ENCODE results near the gene EIPR1.

The EIPR1 gene

GRCh38 chr2:3411103-3411502 lies 33.5 kb upstream of the EIPR1 start:
- H3K4me3 ChIP-seq (ENCODE audit: low read depth, low read length), result no peak overlapping the region
- TF ChIP-seq, protein P1, sequence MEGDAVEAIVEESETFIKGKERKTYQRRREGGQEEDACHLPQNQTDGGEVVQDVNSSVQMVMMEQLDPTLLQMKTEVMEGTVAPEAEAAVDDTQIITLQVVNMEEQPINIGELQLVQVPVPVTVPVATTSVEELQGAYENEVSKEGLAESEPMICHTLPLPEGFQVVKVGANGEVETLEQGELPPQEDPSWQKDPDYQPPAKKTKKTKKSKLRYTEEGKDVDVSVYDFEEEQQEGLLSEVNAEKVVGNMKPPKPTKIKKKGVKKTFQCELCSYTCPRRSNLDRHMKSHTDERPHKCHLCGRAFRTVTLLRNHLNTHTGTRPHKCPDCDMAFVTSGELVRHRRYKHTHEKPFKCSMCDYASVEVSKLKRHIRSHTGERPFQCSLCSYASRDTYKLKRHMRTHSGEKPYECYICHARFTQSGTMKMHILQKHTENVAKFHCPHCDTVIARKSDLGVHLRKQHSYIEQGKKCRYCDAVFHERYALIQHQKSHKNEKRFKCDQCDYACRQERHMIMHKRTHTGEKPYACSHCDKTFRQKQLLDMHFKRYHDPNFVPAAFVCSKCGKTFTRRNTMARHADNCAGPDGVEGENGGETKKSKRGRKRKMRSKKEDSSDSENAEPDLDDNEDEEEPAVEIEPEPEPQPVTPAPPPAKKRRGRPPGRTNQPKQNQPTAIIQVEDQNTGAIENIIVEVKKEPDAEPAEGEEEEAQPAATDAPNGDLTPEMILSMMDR (IDR thresholded peaks at IDR 0.05; ENCODE audit: borderline replicate concordance, insufficient read depth, low read depth, low read length), result no peak

DNA sequence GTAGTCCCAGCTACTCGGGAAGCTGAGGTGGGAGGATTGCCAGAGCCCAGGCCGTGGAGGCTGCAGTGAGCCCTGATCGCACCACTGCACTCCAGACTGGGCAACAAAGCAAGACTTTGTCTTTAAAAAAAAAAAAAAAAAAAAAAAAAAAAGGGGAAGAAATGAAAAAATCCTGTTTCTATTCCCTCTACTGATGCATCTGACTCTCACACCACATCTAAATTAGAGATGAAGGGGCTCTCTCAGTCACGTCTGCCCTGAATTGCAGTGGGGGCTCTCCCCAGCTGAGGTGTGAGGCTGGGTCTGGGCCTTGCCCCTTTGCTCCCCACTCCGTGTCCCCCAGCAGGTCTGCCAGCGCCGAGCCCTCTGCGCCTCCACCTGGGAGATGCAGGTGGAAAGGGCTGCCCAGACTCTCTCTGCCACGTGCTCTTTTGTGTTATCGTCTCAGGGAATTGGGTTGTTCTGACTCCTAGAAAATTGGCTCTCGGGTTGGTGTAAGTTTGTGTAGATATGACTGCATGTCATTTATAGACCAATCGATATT lies 32.1 kb upstream of the EIPR1 start:
- TF ChIP-seq, protein P1 (IDR thresholded peaks at IDR 0.05; ENCODE audit: borderline replicate concordance, insufficient read depth, low read depth, low read length), result no peak
- no peak overlapping the region for H3K4me3 ChIP-seq (ENCODE audit: low read depth, low read length)

- no peak overlapping the region for H3K4me3 ChIP-seq (ENCODE audit: low read depth, low read length)
- TF ChIP-seq, protein P1 (IDR thresholded peaks at IDR 0.05; ENCODE audit: borderline replicate concordance, insufficient read depth, low read depth, low read length), result no peak
Observed at GRCh38 chr2:3408781-3409180, 31.2 kb upstream of the EIPR1 start.

GRCh38 chr2:3406501-3406900 lies 28.9 kb upstream of the EIPR1 start:
- H3K4me3 ChIP-seq (ENCODE audit: low read depth, low read length), result no peak overlapping the region
- TF ChIP-seq, protein P1 (IDR thresholded peaks at IDR 0.05; ENCODE audit: borderline replicate concordance, insufficient read depth, low read depth, low read length), result no peak

DNA sequence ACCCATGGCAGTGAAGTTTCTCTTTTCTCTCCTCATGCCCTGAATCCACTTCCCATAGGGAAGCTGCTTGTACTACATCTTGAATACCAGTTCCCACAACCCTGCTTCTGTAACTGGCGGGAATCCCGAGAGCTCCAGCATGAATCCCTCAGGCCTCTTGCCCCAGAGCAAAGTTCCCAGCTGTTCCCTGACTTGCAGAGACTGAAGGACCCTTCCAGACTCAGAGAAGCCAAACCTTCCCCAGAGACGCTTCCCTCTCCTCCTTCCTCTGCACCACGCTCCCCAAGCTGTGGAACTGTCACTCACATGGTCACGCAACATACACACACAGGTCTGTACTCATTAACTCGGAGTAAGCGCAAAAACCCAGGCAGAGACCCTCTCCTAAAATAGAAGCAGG lies 28.3 kb upstream of the EIPR1 start:
- no peak overlapping the region for H3K4me3 ChIP-seq (ENCODE audit: low read depth, low read length)
- TF ChIP-seq, protein P1 (IDR thresholded peaks at IDR 0.05; ENCODE audit: borderline replicate concordance, insufficient read depth, low read depth, low read length), result no peak

DNA sequence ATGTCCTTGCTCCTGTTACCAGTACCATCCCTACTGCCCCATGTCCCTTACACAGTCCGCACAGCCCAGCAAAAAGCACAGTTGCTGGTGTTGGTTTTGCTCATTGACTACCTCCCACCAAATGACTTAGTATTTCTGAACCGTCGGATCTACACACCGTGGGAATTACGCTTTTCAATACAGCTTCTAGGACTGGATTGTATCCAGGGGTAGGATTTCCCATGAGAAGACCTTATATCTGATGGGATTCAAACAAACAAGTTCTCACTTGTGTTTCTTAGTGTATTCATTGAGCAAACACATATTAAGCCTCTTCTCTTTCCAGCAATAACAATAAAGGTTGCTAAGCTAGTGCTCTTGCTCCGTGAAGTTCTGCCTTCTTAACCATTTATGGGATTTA lies 27.7 kb upstream of the EIPR1 start:
- TF ChIP-seq, protein P1 (IDR thresholded peaks at IDR 0.05; ENCODE audit: borderline replicate concordance, insufficient read depth, low read depth, low read length), result no peak
- H3K4me3 ChIP-seq (ENCODE audit: low read depth, low read length), result no peak overlapping the region

DNA sequence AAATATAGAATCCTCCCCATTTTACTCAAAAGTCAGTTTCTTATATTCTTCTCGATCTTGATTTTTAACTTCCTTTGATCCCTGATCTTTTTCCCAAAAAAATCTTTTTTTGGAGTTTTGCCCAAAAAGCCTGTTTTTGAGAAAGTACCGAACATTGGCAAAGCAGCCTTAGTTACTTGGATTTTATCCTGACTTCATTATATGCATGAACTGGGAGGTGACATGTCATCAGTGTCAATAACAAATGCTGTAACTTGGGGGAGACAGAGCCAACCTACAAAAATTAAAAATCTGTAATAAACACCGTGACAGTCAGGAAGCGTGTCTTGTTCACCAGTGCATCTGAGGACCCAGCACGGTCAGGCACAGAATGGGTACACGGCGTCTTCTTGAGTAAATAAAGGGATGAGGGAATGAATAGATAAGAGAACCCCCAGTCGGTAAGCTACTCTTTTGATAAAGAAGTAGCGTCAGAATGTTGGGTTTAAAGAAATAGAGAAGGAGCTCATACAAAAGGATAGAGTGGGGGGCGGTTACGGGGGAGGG lies 26.8 kb upstream of the EIPR1 start:
- TF ChIP-seq, protein P1 (IDR thresholded peaks at IDR 0.05; ENCODE audit: borderline replicate concordance, insufficient read depth, low read depth, low read length), result no peak
- no peak overlapping the region for H3K4me3 ChIP-seq (ENCODE audit: low read depth, low read length)
